ENCODE data around the gene PTPRB.

The PTPRB gene

GRCh38 chr12:70482764-70483163 lies 154.5 kb downstream of the PTPRB start:
- no peaks in the 10 kb centered on the region for H3K4me1 ChIP-seq (ENCODE audit: insufficient read depth, low read length)
- H3K9me3 ChIP-seq (ENCODE audit: low read length) = no peaks in the 10 kb centered on the region
- H3K4me3 ChIP-seq (ENCODE audit: low read length) = no peak overlapping the region

GRCh38 chr12:70469221-70469820 lies 167.9 kb downstream of the PTPRB start:
- Histone ChIP-seq H3K36me3 (ENCODE audit: insufficient read depth, low read length) (no peaks in the 10 kb centered on the region), H3K9me3 (ENCODE audit: low read length) (no peaks in the 10 kb centered on the region), H3K4me3 (ENCODE audit: low read length) (no peak overlapping the region), H2AFZ (ENCODE audit: low read depth, low read length) (no peak overlapping the region), H3K27me3 (ENCODE audit: insufficient read depth, low read length) (no peaks in the 10 kb centered on the region), H3K4me1 (ENCODE audit: insufficient read depth, low read length) (no peaks in the 10 kb centered on the region)

More at GRCh38 chr12:70482764-70483163, 154.5 kb downstream of the PTPRB start:
- Histone ChIP-seq H2AFZ (ENCODE audit: low read depth, low read length) (no peak overlapping the region), H3K36me3 (ENCODE audit: insufficient read depth, low read length) (no peaks in the 10 kb centered on the region), H3K27me3 (ENCODE audit: insufficient read depth, low read length) (no peaks in the 10 kb centered on the region)

GRCh38 chr12:70468741-70469140 lies 168.5 kb downstream of the PTPRB start:
- no peaks in the 10 kb centered on the region for H3K36me3 ChIP-seq (ENCODE audit: insufficient read depth, low read length)
- H3K4me3 ChIP-seq (ENCODE audit: low read length) = no peak overlapping the region
- H2AFZ ChIP-seq (ENCODE audit: low read depth, low read length) = no peak overlapping the region
- H3K9me3 ChIP-seq (ENCODE audit: low read length) = peaks cover 4% of the 10 kb centered on the region
- H3K4me1 ChIP-seq (ENCODE audit: insufficient read depth, low read length) = no peaks in the 10 kb centered on the region
- no peaks in the 10 kb centered on the region for H3K27me3 ChIP-seq (ENCODE audit: insufficient read depth, low read length)

GRCh38 chr12:70467918-70468733 lies 169.1 kb downstream of the PTPRB start:
- no peaks in the 10 kb centered on the region for H3K4me1 ChIP-seq (ENCODE audit: insufficient read depth, low read length)
- no peak overlapping the region for H3K4me3 ChIP-seq (ENCODE audit: low read length)
- no peaks in the 10 kb centered on the region for H3K36me3 ChIP-seq (ENCODE audit: insufficient read depth, low read length)
- no peak overlapping the region for H2AFZ ChIP-seq (ENCODE audit: low read depth, low read length)
- H3K27me3 ChIP-seq (ENCODE audit: insufficient read depth, low read length) = no peaks in the 10 kb centered on the region
- peaks cover 7% of the 10 kb centered on the region for H3K9me3 ChIP-seq (ENCODE audit: low read length)

GRCh38 chr12:70467476-70467875 lies 169.8 kb downstream of the PTPRB start:
- H3K4me3 ChIP-seq (ENCODE audit: low read length) = no peak overlapping the region
- peaks cover 7% of the 10 kb centered on the region for H3K9me3 ChIP-seq (ENCODE audit: low read length)
- no peaks in the 10 kb centered on the region for H3K27me3 ChIP-seq (ENCODE audit: insufficient read depth, low read length)
- H2AFZ ChIP-seq (ENCODE audit: low read depth, low read length) = no peak overlapping the region
- no peaks in the 10 kb centered on the region for H3K36me3 ChIP-seq (ENCODE audit: insufficient read depth, low read length)
- no peaks in the 10 kb centered on the region for H3K4me1 ChIP-seq (ENCODE audit: insufficient read depth, low read length)

- Histone ChIP-seq H3K27me3 (ENCODE audit: insufficient read depth, low read length) (no peaks in the 10 kb centered on the region), H3K4me1 (ENCODE audit: insufficient read depth, low read length) (no peaks in the 10 kb centered on the region), H3K4me3 (ENCODE audit: low read length) (no peak overlapping the region), H3K36me3 (ENCODE audit: insufficient read depth, low read length) (no peaks in the 10 kb centered on the region), H3K9me3 (ENCODE audit: low read length) (peaks cover 7% of the 10 kb centered on the region), H2AFZ (ENCODE audit: low read depth, low read length) (no peak overlapping the region)
These were observed 170.5 kb downstream of the PTPRB start for GRCh38 chr12:70466753-70467152.
